ENCODE results near the gene WASF2. TPM values are rescaled to one million over a fixed set of nuclear protein-coding genes. Genes with fewer than 3 reads are reported as not detected.

Gene WASF2
- total and polyA plus RNA-seq, 2 of the 13 experiments (the other 11 are each of a cell fraction or from before 2014, with no cell fraction given), result 10.4 to 27.7 TPM

- TF ChIP-seq, protein P1, sequence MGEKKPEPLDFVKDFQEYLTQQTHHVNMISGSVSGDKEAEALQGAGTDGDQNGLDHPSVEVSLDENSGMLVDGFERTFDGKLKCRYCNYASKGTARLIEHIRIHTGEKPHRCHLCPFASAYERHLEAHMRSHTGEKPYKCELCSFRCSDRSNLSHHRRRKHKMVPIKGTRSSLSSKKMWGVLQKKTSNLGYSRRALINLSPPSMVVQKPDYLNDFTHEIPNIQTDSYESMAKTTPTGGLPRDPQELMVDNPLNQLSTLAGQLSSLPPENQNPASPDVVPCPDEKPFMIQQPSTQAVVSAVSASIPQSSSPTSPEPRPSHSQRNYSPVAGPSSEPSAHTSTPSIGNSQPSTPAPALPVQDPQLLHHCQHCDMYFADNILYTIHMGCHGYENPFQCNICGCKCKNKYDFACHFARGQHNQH (CRISPR knock-in tag; IDR thresholded peaks at IDR 0.05), result peak; percentile 29; the same call in 1 of the 2 replicates
- TF ChIP-seq PBX2 (CRISPR knock-in tag; IDR thresholded peaks at IDR 0.05), result no peak
- TF ChIP-seq ZNF800 (CRISPR knock-in tag; IDR thresholded peaks at IDR 0.05), result no peak
- no peak for TF ChIP-seq ZMAT3 (CRISPR knock-in tag; conservative IDR thresholded peaks at IDR 0.05)
- no peak for TF ChIP-seq SETDB1 (CRISPR knock-in tag; IDR thresholded peaks at IDR 0.05; ENCODE audit: borderline replicate concordance)
- peak; percentile 56 for TF ChIP-seq HOXA3 (CRISPR knock-in tag; IDR thresholded peaks at IDR 0.05)
- TF ChIP-seq, protein P2, sequence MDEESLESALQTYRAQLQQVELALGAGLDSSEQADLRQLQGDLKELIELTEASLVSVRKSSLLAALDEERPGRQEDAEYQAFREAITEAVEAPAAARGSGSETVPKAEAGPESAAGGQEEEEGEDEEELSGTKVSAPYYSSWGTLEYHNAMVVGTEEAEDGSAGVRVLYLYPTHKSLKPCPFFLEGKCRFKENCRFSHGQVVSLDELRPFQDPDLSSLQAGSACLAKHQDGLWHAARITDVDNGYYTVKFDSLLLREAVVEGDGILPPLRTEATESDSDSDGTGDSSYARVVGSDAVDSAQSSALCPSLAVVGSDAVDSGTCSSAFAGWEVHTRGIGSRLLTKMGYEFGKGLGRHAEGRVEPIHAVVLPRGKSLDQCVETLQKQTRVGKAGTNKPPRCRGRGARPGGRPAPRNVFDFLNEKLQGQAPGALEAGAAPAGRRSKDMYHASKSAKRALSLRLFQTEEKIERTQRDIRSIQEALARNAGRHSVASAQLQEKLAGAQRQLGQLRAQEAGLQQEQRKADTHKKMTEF (CRISPR knock-in tag; IDR thresholded peaks at IDR 0.05), result no peak
- TF ChIP-seq, protein P3, sequence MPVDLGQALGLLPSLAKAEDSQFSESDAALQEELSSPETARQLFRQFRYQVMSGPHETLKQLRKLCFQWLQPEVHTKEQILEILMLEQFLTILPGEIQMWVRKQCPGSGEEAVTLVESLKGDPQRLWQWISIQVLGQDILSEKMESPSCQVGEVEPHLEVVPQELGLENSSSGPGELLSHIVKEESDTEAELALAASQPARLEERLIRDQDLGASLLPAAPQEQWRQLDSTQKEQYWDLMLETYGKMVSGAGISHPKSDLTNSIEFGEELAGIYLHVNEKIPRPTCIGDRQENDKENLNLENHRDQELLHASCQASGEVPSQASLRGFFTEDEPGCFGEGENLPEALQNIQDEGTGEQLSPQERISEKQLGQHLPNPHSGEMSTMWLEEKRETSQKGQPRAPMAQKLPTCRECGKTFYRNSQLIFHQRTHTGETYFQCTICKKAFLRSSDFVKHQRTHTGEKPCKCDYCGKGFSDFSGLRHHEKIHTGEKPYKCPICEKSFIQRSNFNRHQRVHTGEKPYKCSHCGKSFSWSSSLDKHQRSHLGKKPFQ (CRISPR knock-in tag; IDR thresholded peaks at IDR 0.05; ENCODE audit: insufficient replicate concordance), result no peak
- TF ChIP-seq EED (CRISPR knock-in tag; IDR thresholded peaks at IDR 0.05), result peak; percentile 45; the same call in 1 of the 2 replicates
- peak; percentile 18 for TF ChIP-seq YY1 (IDR thresholded peaks at IDR 0.05; ENCODE audit: insufficient read depth, insufficient replicate concordance, low read depth, low read length)
- no peak for TF ChIP-seq ZNF484 (CRISPR knock-in tag; IDR thresholded peaks at IDR 0.05; ENCODE audit: borderline replicate concordance, low read depth)
- TF ChIP-seq SATB2 (CRISPR knock-in tag; IDR thresholded peaks at IDR 0.05), result no peak
- TF ChIP-seq, protein P4, sequence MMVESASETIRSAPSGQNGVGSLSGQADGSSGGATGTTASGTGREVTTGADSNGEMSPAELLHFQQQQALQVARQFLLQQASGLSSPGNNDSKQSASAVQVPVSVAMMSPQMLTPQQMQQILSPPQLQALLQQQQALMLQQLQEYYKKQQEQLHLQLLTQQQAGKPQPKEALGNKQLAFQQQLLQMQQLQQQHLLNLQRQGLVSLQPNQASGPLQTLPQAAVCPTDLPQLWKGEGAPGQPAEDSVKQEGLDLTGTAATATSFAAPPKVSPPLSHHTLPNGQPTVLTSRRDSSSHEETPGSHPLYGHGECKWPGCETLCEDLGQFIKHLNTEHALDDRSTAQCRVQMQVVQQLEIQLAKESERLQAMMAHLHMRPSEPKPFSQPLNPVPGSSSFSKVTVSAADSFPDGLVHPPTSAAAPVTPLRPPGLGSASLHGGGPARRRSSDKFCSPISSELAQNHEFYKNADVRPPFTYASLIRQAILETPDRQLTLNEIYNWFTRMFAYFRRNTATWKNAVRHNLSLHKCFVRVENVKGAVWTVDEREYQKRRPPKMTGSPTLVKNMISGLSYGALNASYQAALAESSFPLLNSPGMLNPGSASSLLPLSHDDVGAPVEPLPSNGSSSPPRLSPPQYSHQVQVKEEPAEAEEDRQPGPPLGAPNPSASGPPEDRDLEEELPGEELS (CRISPR knock-in tag; IDR thresholded peaks at IDR 0.05), result 0 out of 2 replicates have a peak, but pooled peaks have one; percentile 17
- peak; percentile 72 for TF ChIP-seq STAG1 (CRISPR knock-in tag; IDR thresholded peaks at IDR 0.05)
- TF ChIP-seq FOXA3 (CRISPR knock-in tag; IDR thresholded peaks at IDR 0.05), result no peak
- TF ChIP-seq ZNF354B (CRISPR knock-in tag; IDR thresholded peaks at IDR 0.05), result no peak
- TF ChIP-seq CBX2 (IDR thresholded peaks at IDR 0.05; ENCODE audit: low read depth, low read length), result no peak
- TF ChIP-seq CBX2 (CRISPR knock-in tag; IDR thresholded peaks at IDR 0.05; ENCODE audit: low read depth), result no peak
These were observed 132.5 kb downstream of the WASF2 start (continued) for GRCh38 chr1:27357281-27358037.
